Testis (tissue), 2 donors: ENCODE measurements around the gene MED13.

Source experiments
- CTCF ChIP-seq, 3 experiments: fragments of 450-650 bp in 2 of 3; fragments of 200-600 bp in 1 of 3; sonication (generic) in 1 of 3; IDR thresholded peaks; one replicate each; pipeline ENCODE4 v1.5.1; 2016 to 2019; ENCODE audit warnings: antibody characterized with exemption in 3 of 3, mild to moderate bottlenecking in 2 of 3, moderate library complexity in 1 of 3
- POLR2A ChIP-seq: fragments of 450-650 bp; IDR thresholded peaks from one replicate; pipeline ENCODE4 v1.6.1; 2017; ENCODE audit warnings: antibody characterized with exemption, mild to moderate bottlenecking, moderate library complexity

GRCh38 chr17:62075308-62075815 is 10.3 kb upstream of the MED13 start:
- TF ChIP-seq CTCF (IDR thresholded peaks at IDR 0.05) (no peak), POLR2A (no peak)
